H9 (cell line): Measurements from ENCODE around the gene ADGRG2. TPM values are rescaled to one million over a fixed set of nuclear protein-coding genes. Genes with fewer than 3 reads are reported as not detected.

Source experiments
- DNase-seq: peaks from one replicate; pipeline ENCODE4 v3.0.0-alpha.2; 2017
- H2AFZ ChIP-seq: one replicate; pipeline ENCODE4 v1.6.1; 2013; ENCODE audit warnings: mild to moderate bottlenecking, low read length, control low read depth, moderate library complexity
- H2AK5ac ChIP-seq: 2 replicates; pipeline ENCODE4 v1.6.1; 2013; ENCODE audit warnings: low read length, control low read depth, mixed read lengths; ENCODE audit not compliant: insufficient read length
- H2BK120ac ChIP-seq: one replicate; pipeline ENCODE4 v1.6.1; 2013; ENCODE audit warnings: low read depth, mild to moderate bottlenecking, low read length, control low read depth, inconsistent platforms; ENCODE audit not compliant: poor library complexity, severe bottlenecking
- H2BK12ac ChIP-seq: 2 replicates; pipeline ENCODE4 v1.6.1; 2013; ENCODE audit warnings: low read length, control low read depth, mixed read lengths, low read depth; ENCODE audit not compliant: insufficient read length
- H2BK15ac ChIP-seq: 2 replicates; pipeline ENCODE4 v1.6.1; 2013; ENCODE audit warnings: low read depth, low read length, control low read depth
- H2BK20ac ChIP-seq: one replicate; pipeline ENCODE4 v1.6.1; 2013; ENCODE audit warnings: low read depth, mild to moderate bottlenecking, low read length, control low read depth, inconsistent platforms; ENCODE audit not compliant: poor library complexity, severe bottlenecking
- H2BK5ac ChIP-seq: 2 replicates; pipeline ENCODE4 v1.6.1; 2013; ENCODE audit warnings: low read length, control low read depth, mixed read lengths; ENCODE audit not compliant: insufficient read length
- H3K14ac ChIP-seq: 2 replicates; pipeline ENCODE4 v1.6.1; 2013; ENCODE audit warnings: low read length, control low read depth; ENCODE audit not compliant: insufficient read depth
- H3K18ac ChIP-seq: 2 replicates; pipeline ENCODE4 v1.6.1; 2013; ENCODE audit warnings: low read depth, mild to moderate bottlenecking, mixed read lengths, low read length, control low read depth; ENCODE audit not compliant: insufficient read length
- H3K23ac ChIP-seq: 2 replicates; pipeline ENCODE4 v1.6.1; 2013; ENCODE audit warnings: low read length, control low read depth, mixed read lengths, low read depth; ENCODE audit not compliant: insufficient read length
- H3K23me2 ChIP-seq: 2 replicates; pipeline ENCODE4 v1.6.1; 2013; ENCODE audit warnings: low read depth, mild to moderate bottlenecking, mixed read lengths, low read length, control low read depth; ENCODE audit not compliant: insufficient read length, poor library complexity, severe bottlenecking
- H3K27ac ChIP-seq: 2 replicates; pipeline ENCODE4 v1.5.1; 2013; ENCODE audit warnings: low read length, control low read depth, mixed read lengths, low read depth; ENCODE audit not compliant: insufficient read length
- H3K27me3 ChIP-seq: 2 replicates; pipeline ENCODE4 v1.6.1; 2013; ENCODE audit warnings: low read length, control low read depth, inconsistent platforms; ENCODE audit not compliant: insufficient read depth
- H3K4ac ChIP-seq: 2 replicates; pipeline ENCODE4 v1.6.1; 2013; ENCODE audit warnings: low read depth, mild to moderate bottlenecking, control low read depth, inconsistent platforms, low read length, moderate library complexity
- H3K4me1 ChIP-seq: 2 replicates; pipeline ENCODE4 v1.6.1; 2013; ENCODE audit warnings: low read length, control low read depth, inconsistent platforms; ENCODE audit not compliant: insufficient read depth
- H3K4me2 ChIP-seq: 2 replicates; pipeline ENCODE4 v1.6.1; 2013; ENCODE audit warnings: low read length, control low read depth, mixed read lengths; ENCODE audit not compliant: insufficient read length, insufficient read depth
- H3K56ac ChIP-seq: 2 replicates; pipeline ENCODE4 v1.6.1; 2013; ENCODE audit warnings: low read depth, mild to moderate bottlenecking, mixed read lengths, low read length, control low read depth; ENCODE audit not compliant: insufficient read length
- H3K79me1 ChIP-seq: 2 replicates; pipeline ENCODE4 v1.6.1; 2013; ENCODE audit warnings: low read depth, mild to moderate bottlenecking, moderate library complexity, low read length, control low read depth, inconsistent platforms; ENCODE audit not compliant: insufficient read depth, poor library complexity, severe bottlenecking
- H3K79me2 ChIP-seq: 2 replicates; pipeline ENCODE4 v1.6.1; 2013; ENCODE audit warnings: low read length, control low read depth, inconsistent platforms; ENCODE audit not compliant: insufficient read depth
- H3K9ac ChIP-seq: 2 replicates; pipeline ENCODE4 v1.6.1; 2013; ENCODE audit warnings: low read length, control low read depth, mixed read lengths; ENCODE audit not compliant: insufficient read length; ENCODE audit errors: extremely low read depth
- H3K9me3 ChIP-seq: one replicate; pipeline ENCODE4 v1.6.1; 2013; ENCODE audit warnings: low read depth, low read length, inconsistent platforms; ENCODE audit not compliant: control insufficient read depth
- H3T11ph ChIP-seq: one replicate; pipeline ENCODE4 v1.6.1; 2013; ENCODE audit warnings: mild to moderate bottlenecking, low read length, control low read depth, inconsistent platforms
- H4K20me1 ChIP-seq: one replicate; pipeline ENCODE4 v1.6.1; 2013; ENCODE audit not compliant: control insufficient read depth, insufficient read length, insufficient read depth
- H4K5ac ChIP-seq: 2 replicates; pipeline ENCODE4 v1.6.1; 2013; ENCODE audit warnings: low read depth, mild to moderate bottlenecking, mixed read lengths, low read length, control low read depth; ENCODE audit not compliant: insufficient read length
- H4K8ac ChIP-seq: replicated peaks from 2 replicates; pipeline ENCODE4 v1.6.1; 2013; ENCODE audit warnings: low read length, control low read depth, mixed read lengths, low read depth; ENCODE audit not compliant: insufficient read length
- H4K91ac ChIP-seq: 2 replicates; pipeline ENCODE4 v1.6.1; 2013; ENCODE audit warnings: low read depth, mild to moderate bottlenecking, moderate library complexity, mixed read lengths, low read length, control low read depth; ENCODE audit not compliant: insufficient read length
- H3K27ac Mint-ChIP-seq, 3 experiments: 2 replicates in 2 of 3; 3 replicates in 1 of 3; pipeline ENCODE4 v1.8.0; 2020 to 2021; ENCODE audit warnings: mixed read lengths in 3 of 3, mild to moderate bottlenecking in 1 of 3, moderate library complexity in 1 of 3
- H3K27me3 Mint-ChIP-seq: 2 replicates; pipeline ENCODE4 v1.8.0; 2021; ENCODE audit warnings: low read depth, mild to moderate bottlenecking, moderate library complexity, mixed read lengths
- H3K36me3 Mint-ChIP-seq, 3 experiments: 2 replicates in 2 of 3; 3 replicates in 1 of 3; pipeline ENCODE4 v1.8.0; 2020 to 2021; ENCODE audit warnings: low read depth in 3 of 3, mixed read lengths in 3 of 3; ENCODE audit not compliant: insufficient read depth in 1 of 3
- H3K4me1 Mint-ChIP-seq, 2 experiments: 2 replicates each; pipeline ENCODE4 v1.8.0; 2020; ENCODE audit warnings: mixed read lengths in 2 of 2
- H3K4me3 Mint-ChIP-seq, 2 experiments: 2 replicates in 1 of 2; 3 replicates in 1 of 2; pipeline ENCODE4 v1.8.0; 2020 to 2021; ENCODE audit warnings: mild to moderate bottlenecking in 2 of 2, mixed read lengths in 2 of 2, moderate library complexity in 1 of 2
- H3K9me3 Mint-ChIP-seq, 2 experiments: 2 replicates in 1 of 2; 3 replicates in 1 of 2; pipeline ENCODE4 v1.8.0; 2020; ENCODE audit warnings: mild to moderate bottlenecking in 2 of 2, mixed read lengths in 2 of 2, moderate library complexity in 1 of 2
- WGBS: extraction: QIAGEN DNeasy Blood & Tissue Kit; methylation state at CpG from one replicate; pipeline ENCODE4 v1.1.7; 2013; ENCODE audit warnings: missing lambda C conversion rate, low lambda C conversion rate, mixed read lengths; ENCODE audit not compliant: insufficient read length; ENCODE audit errors: extremely low coverage; 5-methylcytosine and 5-hydroxymethylcytosine counted together
- total RNA-seq: library from RNA; stranded (reverse); gene quantifications from 2 replicates; pipeline ENCODE4 v1.2.1, GENCODE V29; 2021
- TF ChIP-seq, protein P1 (sequence below): fragments of 200-600 bp; sonication (generic); conservative IDR thresholded peaks from 3 replicates; pipeline ENCODE4 v1.8.0; 2021; ENCODE audit warnings: antibody characterized with exemption, mild to moderate bottlenecking

ADGRG2 gene
- total RNA-seq, 1 experiment from 2014 or later, result 6.8 TPM

DNA sequence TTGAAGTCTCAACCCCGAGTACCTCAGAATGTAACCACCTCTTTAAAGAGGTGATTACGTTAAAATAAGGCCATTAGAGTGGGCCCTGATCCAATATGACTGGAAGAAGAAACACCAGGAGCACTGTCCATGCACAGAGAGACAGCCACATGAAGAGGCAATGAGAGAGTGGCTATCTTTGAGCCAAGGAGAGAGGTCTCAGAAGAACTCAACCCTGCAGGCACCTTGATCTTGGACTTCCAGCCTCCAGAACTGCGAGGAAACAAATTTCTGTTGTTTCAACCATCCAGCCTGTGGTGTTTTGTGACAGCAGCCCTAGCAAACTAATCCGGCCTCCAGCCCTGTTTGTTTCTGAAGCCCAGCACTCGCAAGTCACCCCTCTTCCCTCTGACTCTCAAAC lies 46.3 kb upstream of the ADGRG2 start:
- Histone ChIP-seq H4K20me1 (no peaks in the 10 kb centered on the region), H2AFZ (no peak overlapping the region), H3K4me1 (no peaks in the 10 kb centered on the region), H3K79me2 (peaks cover 2% of the 10 kb centered on the region), H4K91ac (no peak overlapping the region), H2BK15ac (no peak overlapping the region), H2BK12ac (no peak overlapping the region), H3K23ac (no peak overlapping the region), H3K27me3 (no peaks in the 10 kb centered on the region), H3K9ac (no peak overlapping the region), H3K4ac (no peak overlapping the region), H2BK120ac (no peak overlapping the region), H3K79me1 (no peaks in the 10 kb centered on the region), H3K4me2 (no peak overlapping the region), H3K23me2 (no peaks in the 10 kb centered on the region), H3K56ac (no peak overlapping the region), H2BK20ac (no peak overlapping the region), H3K9me3 (peaks cover 34% of the 10 kb centered on the region), H2AK5ac (no peak overlapping the region), H3K18ac (no peak overlapping the region), H4K8ac (no peak overlapping the region), H3T11ph (no peak overlapping the region), H2BK5ac (no peak overlapping the region), H4K5ac (no peak overlapping the region), H3K27ac (no peak overlapping the region), H3K14ac (no peak overlapping the region)
- no peak for DNase-seq
- H3K36me3 Mint-ChIP-seq, result peaks cover 0 to 2% (median 0%) of the 10 kb centered on the region in 3 experiments; a peak in 3 of 7 replicates
- no peak overlapping the region for H3K27ac Mint-ChIP-seq
- no peak overlapping the region for H3K4me3 Mint-ChIP-seq
- TF ChIP-seq, protein P1, sequence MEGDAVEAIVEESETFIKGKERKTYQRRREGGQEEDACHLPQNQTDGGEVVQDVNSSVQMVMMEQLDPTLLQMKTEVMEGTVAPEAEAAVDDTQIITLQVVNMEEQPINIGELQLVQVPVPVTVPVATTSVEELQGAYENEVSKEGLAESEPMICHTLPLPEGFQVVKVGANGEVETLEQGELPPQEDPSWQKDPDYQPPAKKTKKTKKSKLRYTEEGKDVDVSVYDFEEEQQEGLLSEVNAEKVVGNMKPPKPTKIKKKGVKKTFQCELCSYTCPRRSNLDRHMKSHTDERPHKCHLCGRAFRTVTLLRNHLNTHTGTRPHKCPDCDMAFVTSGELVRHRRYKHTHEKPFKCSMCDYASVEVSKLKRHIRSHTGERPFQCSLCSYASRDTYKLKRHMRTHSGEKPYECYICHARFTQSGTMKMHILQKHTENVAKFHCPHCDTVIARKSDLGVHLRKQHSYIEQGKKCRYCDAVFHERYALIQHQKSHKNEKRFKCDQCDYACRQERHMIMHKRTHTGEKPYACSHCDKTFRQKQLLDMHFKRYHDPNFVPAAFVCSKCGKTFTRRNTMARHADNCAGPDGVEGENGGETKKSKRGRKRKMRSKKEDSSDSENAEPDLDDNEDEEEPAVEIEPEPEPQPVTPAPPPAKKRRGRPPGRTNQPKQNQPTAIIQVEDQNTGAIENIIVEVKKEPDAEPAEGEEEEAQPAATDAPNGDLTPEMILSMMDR, result no peak
- whole genome bisulfite sequencing, result no CpG with 5 or more reads among the region's 5 CpGs
- peaks cover 63 to 77% of the 10 kb centered on the region in 2 experiments for H3K9me3 Mint-ChIP-seq
- H3K27me3 Mint-ChIP-seq, result no peaks in the 10 kb centered on the region
- H3K4me1 Mint-ChIP-seq, result no peaks in the 10 kb centered on the region
